Spleen (tissue), 11 donors: Measurements from ENCODE around the gene ARHGAP10. TPM values are rescaled to one million over a fixed set of nuclear protein-coding genes. Genes with fewer than 3 reads are reported as not detected.

ENCODE experiments used
- DNase-seq: peaks from one replicate; pipeline ENCODE4 v3.0.0-alpha.2; 2020
- H3K27ac ChIP-seq, 8 donors: fragments of 200-600 bp; sonication (generic) in 7 of 8; 1 replicate in 4 of 8; 2 replicates in 4 of 8; pipeline versions ENCODE4 v1.5.0 to v1.8.0; 2016 to 2021; ENCODE audit warnings: inconsistent platforms in 4 of 8, mild to moderate bottlenecking in 4 of 8, moderate library complexity in 1 of 8
- H3K27me3 ChIP-seq, 7 donors: fragments of 200-600 bp; sonication (generic) in 6 of 7; replicated peaks in 1 of 7; 1 replicate in 4 of 7; 2 replicates in 3 of 7; pipeline versions ENCODE4 v1.5.0 to v1.8.0; 2016 to 2021; ENCODE audit warnings: inconsistent platforms in 3 of 7, mild to moderate bottlenecking in 1 of 7
- H3K36me3 ChIP-seq, 6 donors: fragments of 200-600 bp; sonication (generic) in 5 of 6; 1 replicate in 4 of 6; 2 replicates in 2 of 6; pipeline versions ENCODE4 v1.5.0 to v1.8.0; 2016 to 2021; ENCODE audit warnings: inconsistent platforms in 2 of 6
- H3K4me1 ChIP-seq, 6 donors: fragments of 200-600 bp; sonication (generic) in 5 of 6; 1 replicate in 3 of 6; 2 replicates in 3 of 6; pipeline versions ENCODE4 v1.5.0 to v1.8.0; 2016 to 2021; ENCODE audit warnings: inconsistent platforms in 3 of 6
- H3K4me3 ChIP-seq, 8 donors: fragments of 200-600 bp; sonication (generic) in 7 of 8; 1 replicate in 4 of 8; 2 replicates in 4 of 8; pipeline versions ENCODE4 v1.5.0 to v1.8.0; 2016 to 2021; ENCODE audit warnings: inconsistent platforms in 4 of 8, mild to moderate bottlenecking in 4 of 8, moderate library complexity in 2 of 8
- H3K9me3 ChIP-seq, 8 donors: fragments of 200-600 bp; sonication (generic) in 7 of 8; 1 replicate in 4 of 8; 2 replicates in 4 of 8; pipeline versions ENCODE4 v1.5.0 to v1.8.0; 2016 to 2021; ENCODE audit warnings: inconsistent platforms in 4 of 8
- POLR2A ChIP-seq, 3 donors: fragments of 450-650 bp; IDR thresholded peaks; one replicate each; pipeline ENCODE4 v1.5.1; 2017; ENCODE audit warnings: antibody characterized with exemption in 3 of 3, mild to moderate bottlenecking in 1 of 3
- POLR2AphosphoS5 ChIP-seq, 3 donors: sonication (generic); formaldehyde crosslinking; IDR thresholded peaks; one replicate each; pipeline ENCODE4 v1.5.1; 2017; ENCODE audit warnings: antibody characterized with exemption in 3 of 3
- WGBS, 5 donors: extraction: QIAGEN DNeasy Blood & Tissue Kit in 3 of 5; methylation state at CpG; one replicate each; pipeline versions ENCODE4 v1.1.5 to v1.1.7; 2013 to 2018; 5-methylcytosine and 5-hydroxymethylcytosine counted together
- intact Hi-C: fragments of 100-400 bp; cut with DNase I; formaldehyde crosslinking; loops from one replicate; pipeline ENCODE4 v1.15.0; 2023; ENCODE audit warnings: low total_unique reads
- polyA plus RNA-seq, 3 donors: library from polyadenylated mRNA; stranded (reverse); fragments of 200-250 nt; gene quantifications; one replicate each; pipeline ENCODE4 v1.2.1, GENCODE V29; 2013
- total RNA-seq, 7 donors: library from RNA; depleted of rRNA in 3 of 7; stranded (reverse); fragments of >200 nt in 3 of 7; fragmentation: NEBNext Ultra II Directional in 4 of 7; extraction: Animal tissue kit (Norgen Biotek cat#: 25700) in 4 of 7; gene quantifications; one replicate each; pipeline versions ENCODE4 v1.1.0 to v1.2.1, GENCODE V29; 2016 to 2021
- TF ChIP-seq, protein P1 (sequence below), 11 experiments: fragments of 200-600 bp in 7 of 11; fragments of 450-650 bp in 4 of 11; sonication (generic) in 4 of 11; IDR thresholded peaks in 8 of 11; conservative IDR thresholded peaks in 3 of 11; 1 replicate in 7 of 11; 2 replicates in 4 of 11; pipeline versions ENCODE4 v1.4.0 to v1.8.0; 2016 to 2021; ENCODE audit warnings: antibody characterized with exemption in 11 of 11, inconsistent platforms in 4 of 11, mild to moderate bottlenecking in 1 of 11
- donor health status: healthy with polysubstance abuse.
- donor health status: DM: no; HTN: no; CAD: no; lungs with moderate emphysema.
- donor health status: DM: no; HTN: no; CAD: no.
- donor health status: Bipolar disorder and iron deficiency.
- donor health status: healthy.
- donor health status: DM: no; HTN: no; CAD: no.
- donor health status: DM: yes; HTN: yes; CAD: no.

Gene ARHGAP10
- total and polyA plus RNA-seq, 10 donors: 4.0 to 35.5 (median 13.3) TPM

GRCh38 chr4:148027201-148027600, 295.3 kb downstream of the ARHGAP10 start:
- 93 to 97% (median 94%) methylated on average over 7 of the region's 7 CpGs for whole genome bisulfite sequencing, 5 donors
- no peak for DNase-seq
- peaks cover 0 to 6% (median 0%) of the 10 kb centered on the region in 6 donors for H3K4me1 ChIP-seq
- H3K27me3 ChIP-seq: no peaks in the 10 kb centered on the region
- intact Hi-C loops: no loop called here
- no peak overlapping the region for H3K4me3 ChIP-seq
- peaks cover 0 to 15% (median 9%) of the 10 kb centered on the region in 8 donors for H3K9me3 ChIP-seq
- H3K27ac ChIP-seq: no peak overlapping the region
- H3K36me3 ChIP-seq: no peaks in the 10 kb centered on the region
- TF ChIP-seq, protein P1, sequence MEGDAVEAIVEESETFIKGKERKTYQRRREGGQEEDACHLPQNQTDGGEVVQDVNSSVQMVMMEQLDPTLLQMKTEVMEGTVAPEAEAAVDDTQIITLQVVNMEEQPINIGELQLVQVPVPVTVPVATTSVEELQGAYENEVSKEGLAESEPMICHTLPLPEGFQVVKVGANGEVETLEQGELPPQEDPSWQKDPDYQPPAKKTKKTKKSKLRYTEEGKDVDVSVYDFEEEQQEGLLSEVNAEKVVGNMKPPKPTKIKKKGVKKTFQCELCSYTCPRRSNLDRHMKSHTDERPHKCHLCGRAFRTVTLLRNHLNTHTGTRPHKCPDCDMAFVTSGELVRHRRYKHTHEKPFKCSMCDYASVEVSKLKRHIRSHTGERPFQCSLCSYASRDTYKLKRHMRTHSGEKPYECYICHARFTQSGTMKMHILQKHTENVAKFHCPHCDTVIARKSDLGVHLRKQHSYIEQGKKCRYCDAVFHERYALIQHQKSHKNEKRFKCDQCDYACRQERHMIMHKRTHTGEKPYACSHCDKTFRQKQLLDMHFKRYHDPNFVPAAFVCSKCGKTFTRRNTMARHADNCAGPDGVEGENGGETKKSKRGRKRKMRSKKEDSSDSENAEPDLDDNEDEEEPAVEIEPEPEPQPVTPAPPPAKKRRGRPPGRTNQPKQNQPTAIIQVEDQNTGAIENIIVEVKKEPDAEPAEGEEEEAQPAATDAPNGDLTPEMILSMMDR (IDR thresholded peaks at IDR 0.05 in 8 of 11, conservative IDR thresholded peaks at IDR 0.05 in 3 of 11): no peak
- TF ChIP-seq POLR2AphosphoS5 (IDR thresholded peaks at IDR 0.05): no peak
- no peak for TF ChIP-seq POLR2A (IDR thresholded peaks at IDR 0.05)

DNA sequence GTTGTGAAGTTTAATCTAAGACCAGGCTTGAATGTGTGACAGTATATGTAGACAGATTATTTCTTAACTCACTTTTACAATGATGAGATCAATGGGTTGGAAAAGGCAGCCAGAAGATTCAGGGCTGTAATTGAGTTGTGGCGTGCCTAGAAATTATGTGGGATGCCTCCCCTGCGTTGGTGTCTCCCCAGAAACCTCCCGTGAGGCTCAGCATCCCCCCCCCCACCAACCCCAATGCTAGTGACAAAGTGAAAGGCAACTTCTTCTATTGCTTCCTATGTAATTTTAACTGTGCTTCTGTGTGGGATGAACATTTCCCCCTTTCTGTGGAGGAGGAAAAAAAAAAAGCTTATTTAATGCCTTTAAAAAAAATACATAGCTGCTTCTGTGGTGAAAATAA, 297.9 kb downstream of the ARHGAP10 start:
- Histone ChIP-seq H3K4me1 (no peaks in the 10 kb centered on the region), H3K27me3 (no peaks in the 10 kb centered on the region), H3K27ac (no peak overlapping the region), H3K9me3 (peaks cover 0 to 15% (median 9%) of the 10 kb centered on the region in 8 donors), H3K4me3 (no peak overlapping the region), H3K36me3 (no peaks in the 10 kb centered on the region)
- TF ChIP-seq, protein P1 (IDR thresholded peaks at IDR 0.05 in 8 of 11, conservative IDR thresholded peaks at IDR 0.05 in 3 of 11): no peak
- no peak for TF ChIP-seq POLR2A (IDR thresholded peaks at IDR 0.05)
- no peak for TF ChIP-seq POLR2AphosphoS5 (IDR thresholded peaks at IDR 0.05)
- DNase-seq: no peak
- 46 to 78% (median 57%) methylated on average over 3 of the region's 3 CpGs for WGBS, 5 donors
- intact Hi-C loops: no loop called here

GRCh38 chr4:148030193-148030873, 298.4 kb downstream of the ARHGAP10 start:
- Histone ChIP-seq H3K4me1 (no peaks in the 10 kb centered on the region), H3K27me3 (no peaks in the 10 kb centered on the region), H3K9me3 (peaks cover 0 to 15% (median 9%) of the 10 kb centered on the region in 8 donors), H3K27ac (no peak overlapping the region), H3K4me3 (no peak overlapping the region), H3K36me3 (no peaks in the 10 kb centered on the region)
- WGBS, 5 donors: 54 to 84% (median 72%) methylated on average over 2 of the region's 2 CpGs
- DNase-seq: no peak
- intact Hi-C loops: no loop called here
- TF ChIP-seq, protein P1 (IDR thresholded peaks at IDR 0.05 in 8 of 11, conservative IDR thresholded peaks at IDR 0.05 in 3 of 11): no peak
- no peak for TF ChIP-seq POLR2A (IDR thresholded peaks at IDR 0.05)
- no peak for TF ChIP-seq POLR2AphosphoS5 (IDR thresholded peaks at IDR 0.05)

GRCh38 chr4:148034813-148035212, 302.9 kb downstream of the ARHGAP10 start:
- Histone ChIP-seq H3K9me3 (no peaks in the 10 kb centered on the region), H3K4me3 (no peak overlapping the region), H3K27ac (no peak overlapping the region), H3K4me1 (no peaks in the 10 kb centered on the region), H3K36me3 (no peaks in the 10 kb centered on the region), H3K27me3 (no peaks in the 10 kb centered on the region)
- WGBS, 5 donors: 47 to 69% (median 59%) methylated on average over 1 of the region's 1 CpG
- TF ChIP-seq POLR2AphosphoS5 (IDR thresholded peaks at IDR 0.05) (no peak), POLR2A (IDR thresholded peaks at IDR 0.05) (no peak)
- TF ChIP-seq, protein P1 (IDR thresholded peaks at IDR 0.05 in 8 of 11, conservative IDR thresholded peaks at IDR 0.05 in 3 of 11): no peak
- no peak for DNase-seq
- intact Hi-C loops: no loop called here
